Smooth muscle cell (in vitro differentiated cells): Measurements from ENCODE around the gene RXFP2. TPM values are rescaled to one million over a fixed set of nuclear protein-coding genes. Genes with fewer than 3 reads are reported as not detected.

Source experiments
- DNase-seq: peaks from one replicate; lab custom pipeline; 2025; ENCODE audit not compliant: unreplicated experiment; lab: John Stamatoyannopoulos, UW
- H2AFZ ChIP-seq: fragments of 200-600 bp; sonication (generic); 2 replicates; pipeline ENCODE4 v1.6.0; 2016; ENCODE audit warnings: antibody characterized with exemption, low read depth, mild to moderate bottlenecking
- H3F3A ChIP-seq: fragments of 200-600 bp; sonication (generic); 2 replicates; pipeline ENCODE4 v1.6.0; 2017; ENCODE audit warnings: antibody characterized with exemption, low read depth
- H3K27ac ChIP-seq: fragments of 200-600 bp; sonication (generic); 2 replicates; pipeline ENCODE4 v1.5.1; 2016; ENCODE audit warnings: low read depth, mild to moderate bottlenecking
- H3K27me3 ChIP-seq: fragments of 200-600 bp; sonication (generic); 2 replicates; pipeline ENCODE4 v1.6.1; 2016; ENCODE audit warnings: low read depth, mild to moderate bottlenecking
- H3K36me3 ChIP-seq: fragments of 200-600 bp; sonication (generic); 2 replicates; pipeline ENCODE4 v1.5.1; 2016; ENCODE audit warnings: low read depth
- H3K4me1 ChIP-seq: fragments of 200-600 bp; sonication (generic); 2 replicates; pipeline ENCODE4 v1.5.1; 2016; ENCODE audit warnings: low read depth
- H3K4me2 ChIP-seq: fragments of 200-600 bp; sonication (generic); 2 replicates; pipeline ENCODE4 v1.6.0; 2016; ENCODE audit warnings: mild to moderate bottlenecking
- H3K4me3 ChIP-seq: fragments of 200-600 bp; sonication (generic); 2 replicates; pipeline ENCODE4 v1.5.1; 2016; ENCODE audit warnings: mild to moderate bottlenecking
- H3K79me2 ChIP-seq: fragments of 200-600 bp; sonication (generic); 2 replicates; pipeline ENCODE4 v1.6.0; 2016; ENCODE audit warnings: low read depth, mild to moderate bottlenecking
- H3K9ac ChIP-seq: fragments of 200-600 bp; sonication (generic); 2 replicates; pipeline ENCODE4 v1.6.0; 2016; ENCODE audit warnings: low read depth
- H3K9me3 ChIP-seq: fragments of 200-600 bp; sonication (generic); replicated peaks from 2 replicates; pipeline ENCODE4 v1.5.1; 2016; ENCODE audit warnings: low read depth
- H4K20me1 ChIP-seq: fragments of 200-600 bp; sonication (generic); 2 replicates; pipeline ENCODE4 v1.6.0; 2016; ENCODE audit warnings: low read depth
- WGBS: methylation state at CpG from one replicate; pipeline ENCODE4 v1.1.7; 2016; ENCODE audit warnings: low lambda C conversion rate; 5-methylcytosine and 5-hydroxymethylcytosine counted together
- polyA plus RNA-seq: library from polyadenylated mRNA; unstranded; fragments of >200 nt; fragmentation: Nextera tagmentation; extraction: Ambion mirVana; gene quantifications from 2 replicates; pipeline ENCODE4 v1.2.1, GENCODE V29; 2016
- total RNA-seq: library from RNA; depleted of rRNA; stranded (reverse); fragments of >200 nt; gene quantifications from 2 replicates; pipeline ENCODE4 v1.2.3, GENCODE V29; 2014
- TF ChIP-seq, protein P1 (sequence below): fragments of 200-600 bp; sonication (generic); IDR thresholded peaks from 2 replicates; pipeline ENCODE4 v1.5.1; 2017; ENCODE audit warnings: borderline replicate concordance, mild to moderate bottlenecking, antibody characterized with exemption; ENCODE audit not compliant: insufficient read depth, poor library complexity, severe bottlenecking

Gene RXFP2
- total and polyA plus RNA-seq, 2 experiments from 2014 or later, result not detected

DNA sequence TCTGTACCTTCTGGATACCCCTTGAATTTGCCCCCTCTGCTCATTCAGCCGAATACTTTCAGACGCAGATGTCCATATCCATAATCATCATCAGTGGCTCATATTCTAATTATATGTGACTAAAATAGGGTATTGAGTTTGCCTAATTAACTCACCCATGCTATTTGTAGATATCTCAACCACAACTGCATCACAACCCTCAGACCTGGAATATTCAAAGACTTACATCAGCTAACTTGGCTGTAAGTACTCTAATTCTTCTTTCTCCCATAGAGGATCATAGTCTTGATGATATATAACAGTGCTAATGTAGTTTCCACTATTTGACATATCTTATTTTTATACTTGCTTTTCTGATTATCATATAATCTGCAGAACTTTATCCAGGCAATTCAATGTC is 35.8 kb downstream of the RXFP2 start:
- Histone ChIP-seq H3K36me3 (no peaks in the 10 kb centered on the region), H4K20me1 (no peaks in the 10 kb centered on the region), H3K27ac (no peak overlapping the region), H3K9ac (no peak overlapping the region), H3K4me3 (no peak overlapping the region), H3K4me2 (no peak overlapping the region), H2AFZ (no peak overlapping the region), H3K4me1 (no peaks in the 10 kb centered on the region), H3K9me3 (no peaks in the 10 kb centered on the region), H3F3A (no peaks in the 10 kb centered on the region), H3K27me3 (no peaks in the 10 kb centered on the region), H3K79me2 (no peaks in the 10 kb centered on the region)
- WGBS, result 96% methylated on average over 2 of the region's 2 CpGs
- no peak for DNase-seq
- TF ChIP-seq, protein P1, sequence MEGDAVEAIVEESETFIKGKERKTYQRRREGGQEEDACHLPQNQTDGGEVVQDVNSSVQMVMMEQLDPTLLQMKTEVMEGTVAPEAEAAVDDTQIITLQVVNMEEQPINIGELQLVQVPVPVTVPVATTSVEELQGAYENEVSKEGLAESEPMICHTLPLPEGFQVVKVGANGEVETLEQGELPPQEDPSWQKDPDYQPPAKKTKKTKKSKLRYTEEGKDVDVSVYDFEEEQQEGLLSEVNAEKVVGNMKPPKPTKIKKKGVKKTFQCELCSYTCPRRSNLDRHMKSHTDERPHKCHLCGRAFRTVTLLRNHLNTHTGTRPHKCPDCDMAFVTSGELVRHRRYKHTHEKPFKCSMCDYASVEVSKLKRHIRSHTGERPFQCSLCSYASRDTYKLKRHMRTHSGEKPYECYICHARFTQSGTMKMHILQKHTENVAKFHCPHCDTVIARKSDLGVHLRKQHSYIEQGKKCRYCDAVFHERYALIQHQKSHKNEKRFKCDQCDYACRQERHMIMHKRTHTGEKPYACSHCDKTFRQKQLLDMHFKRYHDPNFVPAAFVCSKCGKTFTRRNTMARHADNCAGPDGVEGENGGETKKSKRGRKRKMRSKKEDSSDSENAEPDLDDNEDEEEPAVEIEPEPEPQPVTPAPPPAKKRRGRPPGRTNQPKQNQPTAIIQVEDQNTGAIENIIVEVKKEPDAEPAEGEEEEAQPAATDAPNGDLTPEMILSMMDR, result no peak

DNA sequence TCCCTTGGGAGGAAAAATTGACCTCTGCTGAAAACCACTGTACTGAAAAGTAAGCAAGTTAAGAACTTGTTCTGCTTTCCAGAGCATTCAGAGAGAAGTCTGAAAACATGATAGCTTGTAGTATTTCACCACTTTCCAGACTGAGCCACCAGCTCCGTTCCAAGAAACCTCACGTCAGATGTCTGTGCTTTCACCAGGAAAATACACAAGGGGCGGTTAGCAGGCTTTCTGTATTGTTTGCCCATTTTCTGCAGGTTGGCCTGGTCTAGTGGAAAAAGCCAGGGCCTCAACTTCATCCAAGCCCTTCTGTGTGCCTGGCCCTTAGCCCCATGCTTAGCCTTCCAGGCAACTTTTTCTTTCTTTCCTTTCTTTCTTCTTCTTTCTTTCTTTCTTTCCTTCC is 36.4 kb downstream of the RXFP2 start:
- H2AFZ ChIP-seq, result no peak overlapping the region
- no peaks in the 10 kb centered on the region for H3K9me3 ChIP-seq
- DNase-seq, result no peak
- TF ChIP-seq, protein P1, result no peak
- no peaks in the 10 kb centered on the region for H3K36me3 ChIP-seq
- H3K27me3 ChIP-seq, result no peaks in the 10 kb centered on the region
- no peak overlapping the region for H3K9ac ChIP-seq
- no peak overlapping the region for H3K27ac ChIP-seq
- WGBS, result 96% methylated on average over 3 of the region's 3 CpGs
- no peak overlapping the region for H3K4me3 ChIP-seq
- no peaks in the 10 kb centered on the region for H4K20me1 ChIP-seq
- no peaks in the 10 kb centered on the region for H3F3A ChIP-seq
- no peaks in the 10 kb centered on the region for H3K4me1 ChIP-seq
- H3K4me2 ChIP-seq, result no peak overlapping the region
- no peaks in the 10 kb centered on the region for H3K79me2 ChIP-seq

DNA sequence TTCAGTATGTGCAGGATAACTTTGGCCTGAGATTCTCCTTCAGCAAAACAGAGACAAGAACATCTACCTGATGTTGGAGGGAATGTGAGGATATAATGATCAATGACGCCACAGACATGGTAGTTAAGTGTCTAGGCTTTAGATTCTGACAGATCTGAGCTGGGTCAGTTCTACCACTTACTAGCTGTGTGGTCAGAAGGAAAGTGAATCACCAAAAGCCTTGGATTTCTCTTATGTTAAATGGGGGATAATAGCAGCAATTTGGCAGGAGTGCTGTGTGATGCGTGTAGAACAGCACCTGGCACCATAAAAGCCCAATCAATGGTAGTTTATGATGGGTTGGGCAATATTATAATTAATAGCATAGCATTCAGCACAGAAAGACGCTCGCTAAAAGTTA is 41.7 kb downstream of the RXFP2 start:
- no peak for DNase-seq
- 58% methylated on average over 4 of the region's 4 CpGs for WGBS
- H2AFZ ChIP-seq, result no peak overlapping the region

DNA sequence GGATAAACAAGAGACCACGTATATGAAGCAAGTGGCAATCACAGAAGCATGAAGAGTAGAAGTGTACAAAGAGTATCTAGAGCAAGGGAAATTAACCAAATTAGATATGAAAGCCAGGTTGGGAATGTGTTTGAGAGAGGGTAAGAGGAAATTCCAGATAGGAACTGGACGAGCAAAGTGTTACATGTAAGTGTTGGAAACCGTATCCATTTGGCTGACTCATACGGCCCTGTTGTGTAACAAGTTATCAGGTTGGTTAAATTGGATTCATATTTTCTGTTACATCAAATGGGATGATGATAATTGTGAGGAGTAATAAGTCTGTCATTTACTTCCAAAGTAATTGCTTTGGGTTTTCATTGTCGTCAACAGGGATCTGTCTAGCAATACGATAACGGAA is 46.7 kb downstream of the RXFP2 start:
- no peak overlapping the region for H2AFZ ChIP-seq
- H3K4me3 ChIP-seq, result no peak overlapping the region
- TF ChIP-seq, protein P1, result no peak
- no peaks in the 10 kb centered on the region for H3K9me3 ChIP-seq
- H3F3A ChIP-seq, result no peaks in the 10 kb centered on the region
- no peak overlapping the region for H3K27ac ChIP-seq
- H3K36me3 ChIP-seq, result no peaks in the 10 kb centered on the region
- no peak for DNase-seq
- no peaks in the 10 kb centered on the region for H3K4me1 ChIP-seq
- no peak overlapping the region for H3K9ac ChIP-seq
- no peaks in the 10 kb centered on the region for H4K20me1 ChIP-seq
- no peak overlapping the region for H3K4me2 ChIP-seq
- 78% methylated on average over 7 of the region's 7 CpGs for WGBS
- no peaks in the 10 kb centered on the region for H3K27me3 ChIP-seq
- no peaks in the 10 kb centered on the region for H3K79me2 ChIP-seq

More for the DNA sequence above, 41.7 kb downstream of the RXFP2 start:
- TF ChIP-seq, protein P1, result no peak
- H4K20me1 ChIP-seq, result no peaks in the 10 kb centered on the region
- H3K4me3 ChIP-seq, result no peak overlapping the region
- H3K4me2 ChIP-seq, result no peak overlapping the region
- no peaks in the 10 kb centered on the region for H3K79me2 ChIP-seq
- no peak overlapping the region for H3K27ac ChIP-seq
- H3K27me3 ChIP-seq, result no peaks in the 10 kb centered on the region
- no peak overlapping the region for H3K9ac ChIP-seq
- no peaks in the 10 kb centered on the region for H3K4me1 ChIP-seq
- H3K9me3 ChIP-seq, result no peaks in the 10 kb centered on the region
- H3K36me3 ChIP-seq, result no peaks in the 10 kb centered on the region
- H3F3A ChIP-seq, result no peaks in the 10 kb centered on the region
